Inferior parietal cortex (tissue), 1 donor: ENCODE data around the gene DHRS1.
"Not testable (repeated sequence)": the region's sequence is repeated elsewhere in the genome, so short reads cannot be mapped to it uniquely, and the experiment has no call there.

Source experiments
- DNase-seq: peaks from one replicate; pipeline ENCODE4 v3.0.0-alpha.2; 2016; ENCODE audit errors: extremely low spot score

DHRS1 gene

DNA sequence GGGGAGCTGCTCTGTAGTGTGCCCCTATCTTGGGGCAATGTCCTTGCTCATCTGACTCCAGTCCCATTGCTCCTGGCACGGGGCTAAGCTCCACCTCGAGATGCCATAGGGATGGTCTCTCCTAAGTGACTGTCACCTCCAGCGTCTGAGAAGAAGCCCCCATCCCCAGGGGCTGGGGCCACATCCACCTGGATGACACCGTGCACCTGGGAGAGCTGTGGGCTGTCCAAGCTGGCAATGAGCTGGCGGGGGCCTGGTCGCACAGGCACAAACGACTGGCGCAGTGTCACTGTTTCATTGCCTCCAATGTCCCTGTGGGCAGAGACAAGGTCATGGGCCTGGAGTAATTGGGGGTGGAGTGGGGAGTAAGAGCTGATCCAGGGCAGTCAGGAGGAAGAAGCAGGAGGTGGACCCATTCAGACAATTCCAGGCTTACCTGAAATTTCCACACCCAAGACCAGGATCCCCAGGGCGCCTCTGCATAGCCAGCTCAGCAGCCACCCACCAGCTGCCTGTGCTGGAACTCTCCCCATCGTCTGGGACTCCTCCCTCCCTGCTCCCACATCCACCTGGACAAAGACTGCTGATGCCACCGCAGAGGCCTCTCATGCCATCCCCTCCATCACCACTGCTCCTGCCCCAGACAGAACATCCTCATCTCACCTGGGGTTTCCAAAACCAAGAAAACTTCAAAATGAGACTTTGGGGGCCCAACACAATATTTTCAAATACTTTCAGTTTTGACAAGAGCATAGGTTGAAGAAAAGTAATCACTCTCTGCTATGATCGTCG, 50.2 kb downstream of the DHRS1 start:
- no peak for DNase-seq

DNA sequence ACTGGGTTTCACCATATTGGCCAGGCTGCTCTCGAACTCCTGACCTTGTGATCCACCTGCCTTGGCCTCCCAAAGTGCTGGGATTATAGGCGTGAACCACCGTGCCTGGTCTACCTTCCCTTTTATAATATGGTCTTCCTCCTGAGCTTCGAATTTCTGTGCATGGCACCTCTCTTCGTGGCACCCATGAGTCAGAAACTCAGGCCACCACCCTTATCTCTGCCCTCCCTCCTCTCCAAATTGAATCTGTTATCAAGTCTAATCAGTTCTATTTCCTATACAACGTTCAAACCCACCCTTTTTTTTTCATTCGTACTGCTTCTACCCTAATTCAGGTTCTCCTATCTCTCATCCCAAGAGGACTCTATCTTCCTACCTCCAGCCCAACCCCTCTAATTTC, 52.2 kb downstream of the DHRS1 start:
- no peak for DNase-seq

- DNase-seq = no peak
Observed at GRCh38 chr14:24246765-24247212, 52.8 kb downstream of the DHRS1 start.

DNA sequence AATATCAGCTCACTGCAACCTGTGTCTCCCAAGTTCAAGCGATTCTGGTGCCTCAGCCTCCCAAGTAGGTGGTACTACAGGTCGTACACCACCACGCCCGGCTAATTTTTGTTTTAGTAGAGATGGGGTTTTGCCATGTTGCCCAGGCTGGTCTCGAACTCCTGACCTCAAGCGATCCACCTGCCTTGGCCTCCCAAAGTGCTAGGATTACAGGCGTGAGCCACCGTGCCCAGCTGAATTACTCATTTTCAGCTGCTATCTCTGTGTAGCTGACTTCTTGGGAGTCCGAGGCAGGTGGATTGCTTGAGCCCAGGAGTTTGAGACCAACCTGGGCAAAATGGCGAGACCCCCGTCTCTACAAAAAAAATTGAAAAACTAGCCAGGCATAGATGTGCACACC, 54.2 kb downstream of the DHRS1 start:
- not testable (repeated sequence) for DNase-seq

DNA sequence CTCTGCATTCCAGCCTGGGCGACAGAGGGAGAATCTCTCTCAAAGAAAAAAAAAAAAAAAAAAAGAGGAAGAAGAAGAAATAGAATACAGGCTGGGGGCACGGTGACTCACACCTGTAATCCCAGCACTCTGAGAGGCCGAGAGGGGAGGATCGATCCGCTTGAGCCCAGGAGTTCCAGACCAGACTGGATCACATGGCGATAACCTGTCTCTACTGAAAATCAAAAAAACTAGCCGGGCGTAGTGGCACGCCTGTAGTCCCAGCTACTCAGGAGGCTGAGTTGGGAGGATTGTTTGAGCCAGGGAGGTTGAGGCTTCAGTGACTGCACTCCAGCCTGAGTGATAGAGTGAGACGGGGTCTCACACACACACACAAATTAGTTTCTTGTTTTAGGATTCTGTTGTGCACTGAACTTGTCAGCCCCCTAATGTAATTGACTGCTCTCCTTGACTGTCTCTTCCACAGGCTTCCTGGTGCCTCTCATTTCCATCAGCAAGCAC, 56.2 kb downstream of the DHRS1 start:
- DNase-seq = peak; percentile 5

- DNase-seq = no peak
Observed at GRCh38 chr14:24241829-24242443, 57.6 kb downstream of the DHRS1 start.
